ENCODE results near the gene RGS17.

The RGS17 gene

GRCh38 chr6:153083869-153084268 lies 47.2 kb downstream of the RGS17 start:
- Histone ChIP-seq H3K4me1 (ENCODE audit: control insufficient read depth, insufficient read depth, low read length) (no peaks in the 10 kb centered on the region), H3K27ac (ENCODE audit: low read depth, low read length) (no peak overlapping the region), H3K36me3 (ENCODE audit: control insufficient read depth, insufficient read depth, low read length) (no peaks in the 10 kb centered on the region), H3K9ac (ENCODE audit: low read length) (no peak overlapping the region), H3K27me3 (ENCODE audit: control insufficient read depth, insufficient read depth, low read length) (no peaks in the 10 kb centered on the region), H3K9me3 (ENCODE audit: control insufficient read depth, insufficient read depth, low read depth, low read length) (no peaks in the 10 kb centered on the region), H3K4me3 (ENCODE audit: low read depth, low read length) (no peak overlapping the region)

- Histone ChIP-seq H3K9me3 (ENCODE audit: control insufficient read depth, insufficient read depth, low read depth, low read length) (no peaks in the 10 kb centered on the region), H3K4me1 (ENCODE audit: control insufficient read depth, insufficient read depth, low read length) (no peaks in the 10 kb centered on the region), H3K9ac (ENCODE audit: low read length) (no peak overlapping the region), H3K27me3 (ENCODE audit: control insufficient read depth, insufficient read depth, low read length) (no peaks in the 10 kb centered on the region), H3K36me3 (ENCODE audit: control insufficient read depth, insufficient read depth, low read length) (no peaks in the 10 kb centered on the region), H3K4me3 (ENCODE audit: low read depth, low read length) (no peak overlapping the region), H3K27ac (ENCODE audit: low read depth, low read length) (no peak overlapping the region)
Measured at GRCh38 chr6:153081914-153082313, 49.2 kb downstream of the RGS17 start.

- H3K27ac ChIP-seq (ENCODE audit: low read depth, low read length) = no peak overlapping the region
- H3K36me3 ChIP-seq (ENCODE audit: control insufficient read depth, insufficient read depth, low read length) = no peaks in the 10 kb centered on the region
- no peak overlapping the region for H3K4me3 ChIP-seq (ENCODE audit: low read depth, low read length)
- H3K4me1 ChIP-seq (ENCODE audit: control insufficient read depth, insufficient read depth, low read length) = no peaks in the 10 kb centered on the region
- H3K9ac ChIP-seq (ENCODE audit: low read length) = no peak overlapping the region
- H3K27me3 ChIP-seq (ENCODE audit: control insufficient read depth, insufficient read depth, low read length) = no peaks in the 10 kb centered on the region
- H3K9me3 ChIP-seq (ENCODE audit: control insufficient read depth, insufficient read depth, low read depth, low read length) = no peaks in the 10 kb centered on the region
Measured at GRCh38 chr6:153076431-153076830, 54.7 kb downstream of the RGS17 start.

DNA sequence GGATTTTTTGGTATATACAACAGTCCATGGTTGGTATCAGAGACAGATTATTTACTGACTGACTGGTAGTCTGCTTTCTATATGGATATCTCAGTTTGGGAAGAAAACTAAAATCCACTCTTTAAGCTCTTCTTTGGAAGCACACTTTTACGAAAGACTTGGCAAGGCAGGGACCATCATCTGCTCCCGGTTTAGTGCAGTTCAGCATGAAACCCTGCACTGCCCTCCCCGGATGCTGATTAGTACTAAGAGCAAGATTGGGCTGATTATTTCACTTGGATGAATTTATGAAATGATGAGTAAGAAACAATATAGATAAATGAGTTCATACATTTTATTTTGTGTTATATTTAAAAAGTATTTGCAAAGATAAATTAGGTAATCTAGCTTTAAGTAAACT lies 56.3 kb downstream of the RGS17 start:
- Histone ChIP-seq H3K9ac (ENCODE audit: low read length) (no peak overlapping the region), H3K36me3 (ENCODE audit: control insufficient read depth, insufficient read depth, low read length) (no peaks in the 10 kb centered on the region), H3K4me3 (ENCODE audit: low read depth, low read length) (no peak overlapping the region), H3K27me3 (ENCODE audit: control insufficient read depth, insufficient read depth, low read length) (no peaks in the 10 kb centered on the region), H3K27ac (ENCODE audit: low read depth, low read length) (no peak overlapping the region), H3K4me1 (ENCODE audit: control insufficient read depth, insufficient read depth, low read length) (no peaks in the 10 kb centered on the region), H3K9me3 (ENCODE audit: control insufficient read depth, insufficient read depth, low read depth, low read length) (no peaks in the 10 kb centered on the region)

DNA sequence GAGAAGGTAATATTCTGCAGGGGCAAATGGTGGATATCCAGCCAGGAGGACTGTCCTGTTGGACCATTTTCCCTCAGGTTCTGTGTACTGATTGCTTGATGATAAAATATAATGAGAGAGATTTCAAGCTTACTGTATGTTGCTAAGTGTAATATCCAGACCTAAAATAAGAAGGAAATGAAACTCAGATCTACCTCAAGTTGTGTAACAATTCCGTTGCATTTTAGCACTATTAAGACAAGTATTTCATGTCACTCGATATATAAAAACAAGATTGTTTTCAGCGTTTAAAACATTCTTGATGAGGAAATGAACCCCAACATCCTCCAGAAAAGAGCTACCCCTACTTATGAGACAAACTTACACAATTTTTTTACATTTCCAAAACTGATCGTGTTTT lies 57.2 kb downstream of the RGS17 start:
- Histone ChIP-seq H3K36me3 (ENCODE audit: control insufficient read depth, insufficient read depth, low read length) (no peaks in the 10 kb centered on the region), H3K4me1 (ENCODE audit: control insufficient read depth, insufficient read depth, low read length) (no peaks in the 10 kb centered on the region), H3K27ac (ENCODE audit: low read depth, low read length) (no peak overlapping the region), H3K9me3 (ENCODE audit: control insufficient read depth, insufficient read depth, low read depth, low read length) (no peaks in the 10 kb centered on the region), H3K9ac (ENCODE audit: low read length) (no peak overlapping the region), H3K27me3 (ENCODE audit: control insufficient read depth, insufficient read depth, low read length) (no peaks in the 10 kb centered on the region), H3K4me3 (ENCODE audit: low read depth, low read length) (no peak overlapping the region)

- H3K4me1 ChIP-seq (ENCODE audit: control insufficient read depth, insufficient read depth, low read length) = no peaks in the 10 kb centered on the region
- H3K9me3 ChIP-seq (ENCODE audit: control insufficient read depth, insufficient read depth, low read depth, low read length) = no peaks in the 10 kb centered on the region
- H3K4me3 ChIP-seq (ENCODE audit: low read depth, low read length) = no peak overlapping the region
- H3K27ac ChIP-seq (ENCODE audit: low read depth, low read length) = no peak overlapping the region
- no peaks in the 10 kb centered on the region for H3K27me3 ChIP-seq (ENCODE audit: control insufficient read depth, insufficient read depth, low read length)
- H3K9ac ChIP-seq (ENCODE audit: low read length) = no peak overlapping the region
- no peaks in the 10 kb centered on the region for H3K36me3 ChIP-seq (ENCODE audit: control insufficient read depth, insufficient read depth, low read length)
Measured at GRCh38 chr6:153070756-153071155, 60.3 kb downstream of the RGS17 start.

- H3K36me3 ChIP-seq (ENCODE audit: control insufficient read depth, insufficient read depth, low read length) = no peaks in the 10 kb centered on the region
- no peak overlapping the region for H3K4me3 ChIP-seq (ENCODE audit: low read depth, low read length)
- no peak overlapping the region for H3K27ac ChIP-seq (ENCODE audit: low read depth, low read length)
- no peak overlapping the region for H3K9ac ChIP-seq (ENCODE audit: low read length)
- H3K4me1 ChIP-seq (ENCODE audit: control insufficient read depth, insufficient read depth, low read length) = no peaks in the 10 kb centered on the region
- H3K9me3 ChIP-seq (ENCODE audit: control insufficient read depth, insufficient read depth, low read depth, low read length) = no peaks in the 10 kb centered on the region
- no peaks in the 10 kb centered on the region for H3K27me3 ChIP-seq (ENCODE audit: control insufficient read depth, insufficient read depth, low read length)
Measured at GRCh38 chr6:153069897-153070296, 61.2 kb downstream of the RGS17 start.

GRCh38 chr6:153065222-153065621 lies 65.9 kb downstream of the RGS17 start:
- Histone ChIP-seq H3K4me3 (ENCODE audit: low read depth, low read length) (no peak overlapping the region), H3K9me3 (ENCODE audit: control insufficient read depth, insufficient read depth, low read depth, low read length) (no peaks in the 10 kb centered on the region), H3K36me3 (ENCODE audit: control insufficient read depth, insufficient read depth, low read length) (no peaks in the 10 kb centered on the region), H3K27ac (ENCODE audit: low read depth, low read length) (no peak overlapping the region), H3K9ac (ENCODE audit: low read length) (no peak overlapping the region), H3K27me3 (ENCODE audit: control insufficient read depth, insufficient read depth, low read length) (no peaks in the 10 kb centered on the region), H3K4me1 (ENCODE audit: control insufficient read depth, insufficient read depth, low read length) (peaks cover under 1% of the 10 kb centered on the region; the same call in 1 of the 2 replicates)

- no peak overlapping the region for H3K27ac ChIP-seq (ENCODE audit: low read depth, low read length)
- no peaks in the 10 kb centered on the region for H3K36me3 ChIP-seq (ENCODE audit: control insufficient read depth, insufficient read depth, low read length)
- H3K9ac ChIP-seq (ENCODE audit: low read length) = no peak overlapping the region
- no peak overlapping the region for H3K4me3 ChIP-seq (ENCODE audit: low read depth, low read length)
- H3K4me1 ChIP-seq (ENCODE audit: control insufficient read depth, insufficient read depth, low read length) = peaks cover 12% of the 10 kb centered on the region; the same call in 1 of the 2 replicates
- no peaks in the 10 kb centered on the region for H3K27me3 ChIP-seq (ENCODE audit: control insufficient read depth, insufficient read depth, low read length)
- no peaks in the 10 kb centered on the region for H3K9me3 ChIP-seq (ENCODE audit: control insufficient read depth, insufficient read depth, low read depth, low read length)
Measured at GRCh38 chr6:153063936-153064335, 67.1 kb downstream of the RGS17 start.

DNA sequence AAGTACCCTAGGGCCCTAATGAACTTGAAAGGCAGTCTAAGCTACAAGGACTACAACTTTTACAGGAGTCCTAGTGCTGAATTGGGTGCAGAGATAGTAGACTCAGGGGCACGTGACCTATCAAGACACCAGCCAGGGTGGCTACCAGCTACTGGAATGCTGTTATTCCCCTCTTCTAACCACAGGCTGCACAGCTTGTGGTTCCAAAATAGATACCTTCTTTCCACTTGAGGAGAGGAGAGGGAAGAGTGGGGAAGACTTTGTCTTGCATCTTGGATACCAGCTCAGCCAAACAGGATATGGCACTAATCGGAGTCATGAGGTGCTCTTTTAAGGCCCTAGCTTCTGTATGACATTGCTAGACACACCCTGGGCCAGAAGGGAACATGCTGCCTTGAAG lies 68.6 kb downstream of the RGS17 start:
- Histone ChIP-seq H3K4me1 (ENCODE audit: control insufficient read depth, insufficient read depth, low read length) (peaks cover 18% of the 10 kb centered on the region; the same call in 1 of the 2 replicates), H3K4me3 (ENCODE audit: low read depth, low read length) (no peak overlapping the region), H3K36me3 (ENCODE audit: control insufficient read depth, insufficient read depth, low read length) (no peaks in the 10 kb centered on the region), H3K27me3 (ENCODE audit: control insufficient read depth, insufficient read depth, low read length) (no peaks in the 10 kb centered on the region), H3K9me3 (ENCODE audit: control insufficient read depth, insufficient read depth, low read depth, low read length) (no peaks in the 10 kb centered on the region), H3K9ac (ENCODE audit: low read length) (no peak overlapping the region), H3K27ac (ENCODE audit: low read depth, low read length) (no peak overlapping the region)

- Histone ChIP-seq H3K36me3 (ENCODE audit: control insufficient read depth, insufficient read depth, low read length) (no peaks in the 10 kb centered on the region), H3K9me3 (ENCODE audit: control insufficient read depth, insufficient read depth, low read depth, low read length) (no peaks in the 10 kb centered on the region), H3K4me3 (ENCODE audit: low read depth, low read length) (no peak overlapping the region), H3K27ac (ENCODE audit: low read depth, low read length) (no peak overlapping the region), H3K27me3 (ENCODE audit: control insufficient read depth, insufficient read depth, low read length) (no peaks in the 10 kb centered on the region), H3K9ac (ENCODE audit: low read length) (no peak overlapping the region), H3K4me1 (ENCODE audit: control insufficient read depth, insufficient read depth, low read length) (peaks cover 18% of the 10 kb centered on the region; the same call in 1 of the 2 replicates)
Measured at GRCh38 chr6:153059757-153060156, 71.3 kb downstream of the RGS17 start.

GRCh38 chr6:153059311-153059710 lies 71.8 kb downstream of the RGS17 start:
- Histone ChIP-seq H3K36me3 (ENCODE audit: control insufficient read depth, insufficient read depth, low read length) (no peaks in the 10 kb centered on the region), H3K9me3 (ENCODE audit: control insufficient read depth, insufficient read depth, low read depth, low read length) (no peaks in the 10 kb centered on the region), H3K27ac (ENCODE audit: low read depth, low read length) (no peak overlapping the region), H3K27me3 (ENCODE audit: control insufficient read depth, insufficient read depth, low read length) (no peaks in the 10 kb centered on the region), H3K4me3 (ENCODE audit: low read depth, low read length) (no peak overlapping the region), H3K4me1 (ENCODE audit: control insufficient read depth, insufficient read depth, low read length) (peaks cover 18% of the 10 kb centered on the region; the same call in 1 of the 2 replicates), H3K9ac (ENCODE audit: low read length) (no peak overlapping the region)

Measured in HUES6 (cell line).